SK-N-MC (cell line): ENCODE measurements around the gene TRIM58.

Experiments
- DNase-seq: peaks from one replicate; pipeline ENCODE4 v3.0.0-alpha.2; 2011; ENCODE audit warnings: low read depth, low spot score
- H3K27ac ChIP-seq: fragments of 200-600 bp; sonication (generic); 2 replicates; pipeline ENCODE4 v1.5.1; 2016; ENCODE audit warnings: mixed run types
- H3K36me3 ChIP-seq: fragments of 200-600 bp; sonication (generic); 2 replicates; pipeline ENCODE4 v1.6.1; 2017; ENCODE audit warnings: antibody characterized with exemption, low read length, mixed read lengths; ENCODE audit not compliant: insufficient read depth
- H3K4me3 ChIP-seq: fragments of 200-600 bp; sonication (generic); 2 replicates; pipeline ENCODE4 v1.5.1; 2016
- H3K9ac ChIP-seq: fragments of 200-600 bp; sonication (generic); 2 replicates; pipeline ENCODE4 v1.8.0; 2017; ENCODE audit warnings: mixed run types, mixed read lengths; ENCODE audit not compliant: insufficient read length
- H3K9me3 ChIP-seq: fragments of 200-600 bp; sonication (generic); 2 replicates; pipeline ENCODE4 v1.6.1; 2017; ENCODE audit warnings: low read depth, mild to moderate bottlenecking, antibody characterized with exemption, low read length, moderate library complexity, mixed read lengths
- EZH2 ChIP-seq: fragments of 200-600 bp; sonication (generic); IDR thresholded peaks from one replicate; pipeline ENCODE4 v1.6.1; 2017; ENCODE audit warnings: antibody characterized with exemption
- FOXP2 ChIP-seq: optimal IDR thresholded peaks from 2 replicates; pipeline ENCODE3; 2011; ENCODE audit warnings: mild to moderate bottlenecking, moderate library complexity; ENCODE audit not compliant: insufficient read depth; ENCODE audit errors: extremely low read length, control extremely low read depth
- POLR2AphosphoS5 ChIP-seq: IDR thresholded peaks from 2 replicates; pipeline ENCODE4 v1.6.1; 2012; ENCODE audit warnings: mild to moderate bottlenecking, low read depth, low read length, borderline replicate concordance

Gene TRIM58, protein sequence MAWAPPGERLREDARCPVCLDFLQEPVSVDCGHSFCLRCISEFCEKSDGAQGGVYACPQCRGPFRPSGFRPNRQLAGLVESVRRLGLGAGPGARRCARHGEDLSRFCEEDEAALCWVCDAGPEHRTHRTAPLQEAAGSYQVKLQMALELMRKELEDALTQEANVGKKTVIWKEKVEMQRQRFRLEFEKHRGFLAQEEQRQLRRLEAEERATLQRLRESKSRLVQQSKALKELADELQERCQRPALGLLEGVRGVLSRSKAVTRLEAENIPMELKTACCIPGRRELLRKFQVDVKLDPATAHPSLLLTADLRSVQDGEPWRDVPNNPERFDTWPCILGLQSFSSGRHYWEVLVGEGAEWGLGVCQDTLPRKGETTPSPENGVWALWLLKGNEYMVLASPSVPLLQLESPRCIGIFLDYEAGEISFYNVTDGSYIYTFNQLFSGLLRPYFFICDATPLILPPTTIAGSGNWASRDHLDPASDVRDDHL

DNA sequence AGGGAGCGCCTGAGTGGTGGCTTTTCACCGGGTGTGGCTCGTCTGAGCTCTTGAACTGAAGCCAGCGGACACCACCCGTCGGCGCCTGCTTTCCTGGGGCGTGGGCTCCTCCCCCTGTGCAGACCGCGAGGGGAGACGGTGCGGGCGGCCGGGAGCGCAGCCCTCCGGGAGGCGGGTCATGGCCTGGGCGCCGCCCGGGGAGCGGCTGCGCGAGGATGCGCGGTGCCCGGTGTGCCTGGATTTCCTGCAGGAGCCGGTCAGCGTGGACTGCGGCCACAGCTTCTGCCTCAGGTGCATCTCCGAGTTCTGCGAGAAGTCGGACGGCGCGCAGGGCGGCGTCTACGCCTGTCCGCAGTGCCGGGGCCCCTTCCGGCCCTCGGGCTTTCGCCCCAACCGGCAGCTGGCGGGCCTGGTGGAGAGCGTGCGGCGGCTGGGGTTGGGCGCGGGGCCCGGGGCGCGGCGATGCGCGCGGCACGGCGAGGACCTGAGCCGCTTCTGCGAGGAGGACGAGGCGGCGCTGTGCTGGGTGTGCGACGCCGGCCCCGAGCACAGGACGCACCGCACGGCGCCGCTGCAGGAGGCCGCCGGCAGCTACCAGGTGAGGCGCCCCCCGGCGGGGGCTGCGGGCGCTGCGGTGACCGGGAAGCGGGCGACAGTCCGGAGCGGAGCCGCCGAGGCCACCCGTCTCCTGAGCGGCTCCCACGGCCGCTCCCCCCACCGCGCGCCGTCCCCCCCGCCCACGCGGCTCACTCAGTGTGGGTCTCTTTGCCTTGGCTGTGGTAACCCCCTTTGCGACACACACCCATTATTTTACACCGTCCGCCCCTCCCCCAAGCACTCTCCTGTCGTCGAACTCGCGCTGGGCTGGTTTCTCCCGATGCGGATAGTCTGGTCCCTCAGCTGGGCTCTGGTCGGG, at the start of gene TRIM58:
TRIM58 (plus strand) TSS at position 119 of the 916 bp plus-strand sequence; CDS start at position 179, 60 bp downstream.
- TF ChIP-seq EZH2 (no peak), POLR2AphosphoS5 (0 out of 2 replicates have a peak, but pooled peaks have one; percentile 18)
- Histone ChIP-seq H3K9ac (peak within 1 kb of the TSS; percentile 47), H3K9me3 (no peaks in the 10 kb centered on the region), H3K4me3 (peak within 1 kb of the TSS; percentile 80), H3K27ac (no peak within 1 kb of the TSS), H3K36me3 (no peaks in the 10 kb centered on the region)
- DNase-seq, result no peak

DNA sequence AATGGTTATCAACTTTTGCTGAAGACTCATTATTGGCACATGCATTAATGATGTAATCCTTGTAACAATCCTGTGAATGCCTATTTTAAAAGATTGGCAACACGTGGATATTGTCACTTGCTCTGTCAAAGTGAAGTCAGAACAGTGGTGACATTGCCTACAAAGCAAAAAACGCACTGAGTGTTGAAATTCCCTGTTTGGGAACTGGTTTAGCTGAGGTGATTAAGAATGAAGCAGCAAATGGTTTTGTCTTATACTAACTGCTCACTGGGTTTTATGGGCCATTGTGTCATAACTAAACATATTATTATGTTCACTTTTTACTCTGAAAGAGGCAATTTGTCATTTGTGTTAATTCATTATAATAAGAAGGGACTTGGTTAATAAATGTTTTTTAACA, 44.4 kb upstream of the TRIM58 start:
- Histone ChIP-seq H3K9ac (no peak overlapping the region), H3K4me3 (no peak overlapping the region), H3K27ac (no peak overlapping the region), H3K9me3 (no peaks in the 10 kb centered on the region), H3K36me3 (no peaks in the 10 kb centered on the region)
- TF ChIP-seq POLR2AphosphoS5, result no peak
- no peak for TF ChIP-seq EZH2
- TF ChIP-seq FOXP2, result no peak
- DNase-seq, result no peak

DNA sequence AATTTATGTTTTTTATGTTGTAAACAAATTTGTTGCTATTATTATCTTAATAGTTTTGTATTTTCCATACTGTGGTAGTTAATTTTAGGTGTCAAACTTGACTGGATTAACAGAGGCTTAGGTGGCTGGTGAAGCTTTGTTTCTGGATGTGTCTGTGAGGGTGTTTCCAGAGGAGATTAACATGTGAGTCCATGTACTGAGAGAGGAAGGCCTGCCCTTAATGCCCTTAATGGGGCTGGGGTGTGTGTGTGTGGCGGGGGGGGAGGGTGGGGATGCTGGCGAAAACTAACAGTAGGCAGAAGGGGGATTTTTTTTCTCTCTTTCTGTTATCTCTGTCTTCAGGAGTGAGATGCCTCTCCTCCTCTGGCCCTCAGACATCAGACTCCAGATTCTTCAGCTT, 34.9 kb upstream of the TRIM58 start:
- H3K9me3 ChIP-seq, result no peaks in the 10 kb centered on the region

DNA sequence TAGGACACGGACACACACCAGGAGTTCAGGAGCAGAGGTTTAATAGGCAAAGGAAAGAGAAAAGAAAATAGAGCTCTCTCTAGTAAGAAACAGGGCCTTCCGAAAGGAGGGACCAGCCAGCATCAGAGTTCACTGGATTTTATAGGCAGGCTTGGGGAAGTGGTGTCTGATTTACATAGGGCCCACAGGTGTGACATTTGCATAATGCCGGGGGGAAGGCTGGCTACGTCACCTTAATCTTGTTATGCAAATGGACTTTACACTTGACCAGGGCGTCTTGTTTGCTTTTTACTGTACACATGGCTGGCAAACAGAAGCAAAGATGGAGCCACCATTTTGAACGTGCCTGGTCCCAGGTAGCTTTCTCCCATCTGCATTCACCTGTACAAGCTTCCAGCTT, 33.0 kb upstream of the TRIM58 start, which contains the start of gene OR14A16:
OR14A16 (minus strand) TSS at position 97 of the 400 bp plus-strand sequence. CDS start 8,390 bp downstream, outside the sequence.
- no peak within 1 kb of the TSS for H3K9ac ChIP-seq
- H3K36me3 ChIP-seq, result no peaks in the 10 kb centered on the region
- H3K9me3 ChIP-seq, result no peaks in the 10 kb centered on the region
- TF ChIP-seq POLR2AphosphoS5 (no peak), EZH2 (no peak), FOXP2 (no peak)
- H3K4me3 ChIP-seq, result no peak within 1 kb of the TSS
- no peak for DNase-seq
- H3K27ac ChIP-seq, result no peak within 1 kb of the TSS

More for the DNA sequence above, 34.9 kb upstream of the TRIM58 start:
- Histone ChIP-seq H3K27ac (no peak overlapping the region), H3K36me3 (no peaks in the 10 kb centered on the region), H3K4me3 (no peak overlapping the region), H3K9ac (no peak overlapping the region)
- TF ChIP-seq FOXP2 (no peak), POLR2AphosphoS5 (no peak), EZH2 (no peak)
- DNase-seq, result no peak

DNA sequence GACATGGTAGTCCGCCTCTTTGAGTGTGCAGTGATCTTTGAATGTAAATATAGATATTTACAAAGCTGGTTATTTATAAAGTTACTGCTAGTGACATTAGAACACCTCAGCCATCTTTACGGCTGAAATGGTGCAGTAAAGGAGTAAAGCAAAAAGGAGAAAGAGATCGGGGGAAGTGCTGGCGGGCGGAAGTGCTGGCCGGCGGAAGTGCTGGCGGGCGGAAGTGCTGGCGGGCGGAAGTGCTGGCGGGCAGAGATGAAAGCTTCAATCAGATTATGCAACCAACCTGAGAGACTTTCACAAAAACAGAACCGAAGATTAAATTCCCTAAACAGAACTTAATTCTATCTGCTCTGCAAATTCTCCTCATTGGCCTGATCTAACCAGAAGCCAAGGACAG, 31.6 kb upstream of the TRIM58 start:
- no peaks in the 10 kb centered on the region for H3K36me3 ChIP-seq
- no peak for TF ChIP-seq FOXP2
- no peak for TF ChIP-seq POLR2AphosphoS5
- TF ChIP-seq EZH2, result no peak
- DNase-seq, result no peak
- H3K4me3 ChIP-seq, result no peak overlapping the region
- no peaks in the 10 kb centered on the region for H3K9me3 ChIP-seq
- H3K27ac ChIP-seq, result no peak overlapping the region
- no peak overlapping the region for H3K9ac ChIP-seq

DNA sequence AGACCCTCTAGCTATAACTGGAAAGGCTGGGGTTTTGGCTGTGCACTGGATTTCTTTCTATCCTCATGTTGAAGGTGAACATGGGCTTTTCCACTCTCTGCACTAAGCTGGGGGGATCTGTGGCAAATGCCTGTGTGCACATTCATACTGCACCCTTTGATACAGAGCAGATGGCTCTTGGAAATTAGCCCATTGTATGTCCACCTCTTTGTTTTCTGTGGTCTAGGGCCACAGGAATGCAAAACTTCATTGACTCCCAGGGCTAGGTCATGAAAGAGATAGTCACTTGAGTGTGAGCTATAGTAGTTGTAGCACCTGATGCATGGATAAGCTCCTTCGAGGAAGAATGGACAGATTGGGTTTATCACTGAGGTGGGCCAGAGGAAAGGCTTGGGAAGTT, 27.3 kb upstream of the TRIM58 start:
- H3K9ac ChIP-seq, result no peak overlapping the region
- H3K36me3 ChIP-seq, result no peaks in the 10 kb centered on the region
- H3K27ac ChIP-seq, result no peak overlapping the region
- H3K9me3 ChIP-seq, result no peaks in the 10 kb centered on the region
- no peak overlapping the region for H3K4me3 ChIP-seq
- DNase-seq, result no peak
- TF ChIP-seq POLR2AphosphoS5 (no peak), FOXP2 (no peak), EZH2 (no peak)

DNA sequence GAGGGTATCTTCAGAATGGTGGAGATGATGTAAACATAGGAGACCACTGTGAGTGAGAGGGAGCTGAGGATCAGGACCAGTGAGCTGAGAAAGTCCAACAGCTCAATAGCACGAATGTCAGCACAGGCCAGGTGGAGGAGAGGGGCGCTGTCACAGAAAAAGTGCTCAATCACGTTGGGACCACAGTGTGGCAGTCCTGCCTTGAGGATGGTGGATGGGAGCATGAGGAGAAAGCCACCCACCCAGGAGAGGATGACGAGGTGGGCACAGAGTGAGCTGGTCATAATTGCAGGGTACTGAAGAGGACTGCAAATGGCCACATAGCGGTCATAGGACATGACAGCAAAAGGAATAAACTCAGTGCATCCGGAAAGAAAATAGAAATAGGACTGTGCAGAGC, 23.4 kb upstream of the TRIM58 start:
- no peak overlapping the region for H3K4me3 ChIP-seq
- TF ChIP-seq EZH2, result no peak
- TF ChIP-seq POLR2AphosphoS5, result no peak
- no peak for DNase-seq
- H3K9me3 ChIP-seq, result no peaks in the 10 kb centered on the region
- H3K27ac ChIP-seq, result no peak overlapping the region
- no peak overlapping the region for H3K9ac ChIP-seq
- H3K36me3 ChIP-seq, result no peaks in the 10 kb centered on the region

DNA sequence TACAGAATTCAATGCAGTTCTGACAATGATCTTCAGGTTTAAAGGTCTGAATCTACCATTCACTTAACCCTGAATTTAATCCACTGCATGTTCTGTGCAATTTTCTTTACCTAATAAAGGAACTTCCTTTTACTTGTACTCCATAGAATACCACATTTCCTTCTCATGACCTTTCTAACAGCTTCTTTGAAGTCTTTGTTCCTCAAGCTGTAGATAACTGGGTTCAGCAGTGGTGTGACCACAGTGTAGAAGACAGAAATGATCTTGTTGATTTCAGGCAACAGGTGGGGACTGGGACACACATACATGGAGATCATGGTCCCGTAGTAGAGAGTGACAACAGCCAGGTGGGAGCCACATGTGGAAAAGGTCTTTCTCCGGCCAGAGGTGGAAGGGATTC, 16.2 kb upstream of the TRIM58 start:
- H3K9me3 ChIP-seq, result no peaks in the 10 kb centered on the region
- TF ChIP-seq FOXP2 (no peak), POLR2AphosphoS5 (no peak), EZH2 (no peak)
- H3K9ac ChIP-seq, result no peak overlapping the region
- H3K27ac ChIP-seq, result no peak overlapping the region
- no peak for DNase-seq
- H3K36me3 ChIP-seq, result no peaks in the 10 kb centered on the region
- no peak overlapping the region for H3K4me3 ChIP-seq
